Testis (tissue), 2 donors: ENCODE measurements around the gene NUDT6.

Experiments used
- POLR2A ChIP-seq: fragments of 450-650 bp; IDR thresholded peaks from one replicate; pipeline ENCODE4 v1.6.1; 2017; ENCODE audit warnings: antibody characterized with exemption, mild to moderate bottlenecking, moderate library complexity
- TF ChIP-seq, protein P1 (sequence below), 3 experiments: fragments of 450-650 bp in 2 of 3; fragments of 200-600 bp in 1 of 3; sonication (generic) in 1 of 3; IDR thresholded peaks; one replicate each; pipeline ENCODE4 v1.5.1; 2016 to 2019; ENCODE audit warnings: antibody characterized with exemption in 3 of 3, mild to moderate bottlenecking in 2 of 3, moderate library complexity in 1 of 3

DNA sequence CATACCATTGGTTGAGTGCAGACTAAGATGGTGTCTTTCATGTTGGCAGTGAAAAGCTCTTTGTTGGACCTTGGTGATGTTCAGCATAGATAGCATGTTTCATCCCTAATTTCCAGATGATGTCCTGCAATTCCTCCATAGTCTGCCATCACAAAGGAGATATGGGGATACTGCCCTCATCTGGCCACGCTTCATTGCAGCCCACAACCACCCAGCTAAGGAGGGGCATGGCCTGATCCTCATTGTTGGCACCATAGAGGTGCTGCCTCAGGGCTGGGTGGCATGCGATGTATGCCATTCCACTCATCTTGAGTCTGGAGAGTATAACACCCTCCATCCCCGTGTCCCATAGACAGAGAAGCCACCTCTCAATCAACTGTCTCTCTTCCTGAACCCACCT, 31.5 kb upstream of the NUDT6 start:
- TF ChIP-seq, protein P1, sequence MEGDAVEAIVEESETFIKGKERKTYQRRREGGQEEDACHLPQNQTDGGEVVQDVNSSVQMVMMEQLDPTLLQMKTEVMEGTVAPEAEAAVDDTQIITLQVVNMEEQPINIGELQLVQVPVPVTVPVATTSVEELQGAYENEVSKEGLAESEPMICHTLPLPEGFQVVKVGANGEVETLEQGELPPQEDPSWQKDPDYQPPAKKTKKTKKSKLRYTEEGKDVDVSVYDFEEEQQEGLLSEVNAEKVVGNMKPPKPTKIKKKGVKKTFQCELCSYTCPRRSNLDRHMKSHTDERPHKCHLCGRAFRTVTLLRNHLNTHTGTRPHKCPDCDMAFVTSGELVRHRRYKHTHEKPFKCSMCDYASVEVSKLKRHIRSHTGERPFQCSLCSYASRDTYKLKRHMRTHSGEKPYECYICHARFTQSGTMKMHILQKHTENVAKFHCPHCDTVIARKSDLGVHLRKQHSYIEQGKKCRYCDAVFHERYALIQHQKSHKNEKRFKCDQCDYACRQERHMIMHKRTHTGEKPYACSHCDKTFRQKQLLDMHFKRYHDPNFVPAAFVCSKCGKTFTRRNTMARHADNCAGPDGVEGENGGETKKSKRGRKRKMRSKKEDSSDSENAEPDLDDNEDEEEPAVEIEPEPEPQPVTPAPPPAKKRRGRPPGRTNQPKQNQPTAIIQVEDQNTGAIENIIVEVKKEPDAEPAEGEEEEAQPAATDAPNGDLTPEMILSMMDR (IDR thresholded peaks at IDR 0.05): no peak
- no peak for TF ChIP-seq POLR2A
